Tongue (tissue), 2 donors: ENCODE data around the gene OR6M1. TPM values are rescaled to one million over a fixed set of nuclear protein-coding genes. Genes with fewer than 3 reads are reported as not detected.

Source experiments
- DNase-seq: peaks from one replicate; pipeline ENCODE4 v3.0.0-alpha.2; 2015
- total RNA-seq: library from RNA; depleted of rRNA; stranded (reverse); fragments of >200 nt; gene quantifications from one replicate; pipeline ENCODE4 v1.2.3, GENCODE V29; 2014

Gene OR6M1
- not detected for total RNA-seq

GRCh38 chr11:123806249-123806648, at the start of gene OR6M1:
OR6M1 (minus strand) TSS chr11:123806349; CDS start chr11:123806349, 0 bp downstream.
- DNase-seq, result no peak

DNA sequence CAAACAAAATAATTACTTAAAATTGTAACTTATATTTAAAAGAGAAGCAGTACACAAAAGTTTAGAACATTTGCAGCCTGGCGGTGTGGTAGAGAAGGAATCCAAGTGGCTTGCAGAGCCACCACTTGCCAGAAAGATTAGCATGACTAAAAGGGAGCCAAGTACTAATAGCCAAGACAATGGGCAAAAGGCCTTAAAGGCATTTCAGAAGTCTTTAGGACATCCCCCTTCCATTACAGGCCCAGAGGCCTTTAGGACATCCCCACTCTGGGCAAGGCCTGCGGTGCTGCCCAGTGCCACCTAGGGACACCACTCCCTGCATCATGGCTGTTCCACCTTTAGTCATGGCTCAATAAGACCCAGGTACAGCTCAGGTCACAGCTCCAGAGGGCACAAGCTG, 46.9 kb upstream of the OR6M1 start:
- no peak for DNase-seq

DNA sequence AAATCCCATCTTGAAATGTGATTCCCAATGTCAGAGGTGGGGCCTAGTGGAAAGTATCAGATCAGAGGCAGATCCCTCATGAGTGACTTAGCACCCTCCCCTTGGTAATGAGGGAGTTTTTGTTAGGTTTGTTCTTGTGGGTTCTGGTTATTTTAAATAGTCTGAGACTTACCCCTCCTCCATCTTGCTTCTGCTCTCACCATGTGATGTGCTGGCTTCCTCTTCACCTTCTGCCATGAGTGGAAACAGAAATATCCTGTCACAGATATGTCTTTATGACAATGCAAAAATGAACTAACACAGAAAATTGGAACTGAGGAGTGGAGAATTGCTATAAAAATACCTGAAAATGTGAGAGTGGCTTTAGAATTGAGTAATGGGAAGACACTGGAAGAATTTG, 46.2 kb upstream of the OR6M1 start:
- DNase-seq, result no peak

DNA sequence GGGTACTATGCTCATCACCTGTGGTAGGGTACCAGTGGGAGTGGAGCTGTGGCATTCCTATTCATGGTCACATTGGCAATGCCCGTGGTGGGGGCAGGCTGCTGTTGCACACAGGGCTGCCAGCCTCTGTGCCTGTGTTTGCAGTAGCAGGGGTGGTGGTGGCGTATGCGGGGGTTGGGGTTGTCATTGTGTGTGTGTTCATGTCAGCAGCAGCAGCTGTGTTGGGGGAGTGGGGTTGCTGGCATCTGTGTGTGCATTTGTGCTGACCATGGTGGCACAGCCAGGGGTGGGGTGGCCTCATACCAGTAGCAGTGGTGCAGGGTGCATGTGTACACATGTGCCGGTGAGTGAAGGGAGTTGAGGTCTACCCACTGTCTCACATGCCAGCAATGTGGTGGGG, 45.0 kb upstream of the OR6M1 start:
- DNase-seq, result no peak

GRCh38 chr11:123841174-123841573, 35.0 kb upstream of the OR6M1 start:
- DNase-seq, result no peak

DNA sequence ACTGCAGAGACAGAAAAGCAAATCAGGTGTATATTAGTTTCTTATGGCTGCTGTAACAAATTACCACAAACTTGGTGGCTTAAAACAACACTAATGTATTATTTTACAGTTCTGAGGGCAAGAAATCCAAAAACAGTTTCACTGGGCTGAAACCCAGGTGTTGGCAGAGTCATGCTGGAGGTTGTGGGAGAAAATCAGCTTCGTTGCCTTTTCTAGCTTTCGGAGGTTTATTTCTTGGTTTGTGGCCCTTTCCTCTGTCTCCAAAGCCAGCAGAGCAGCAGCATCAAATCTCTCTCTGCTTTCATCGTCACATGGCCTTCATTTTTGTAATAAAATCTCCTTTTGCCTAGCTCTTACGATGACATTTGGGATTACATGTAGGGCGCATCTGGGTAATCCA, 33.0 kb upstream of the OR6M1 start:
- DNase-seq, result no peak

DNA sequence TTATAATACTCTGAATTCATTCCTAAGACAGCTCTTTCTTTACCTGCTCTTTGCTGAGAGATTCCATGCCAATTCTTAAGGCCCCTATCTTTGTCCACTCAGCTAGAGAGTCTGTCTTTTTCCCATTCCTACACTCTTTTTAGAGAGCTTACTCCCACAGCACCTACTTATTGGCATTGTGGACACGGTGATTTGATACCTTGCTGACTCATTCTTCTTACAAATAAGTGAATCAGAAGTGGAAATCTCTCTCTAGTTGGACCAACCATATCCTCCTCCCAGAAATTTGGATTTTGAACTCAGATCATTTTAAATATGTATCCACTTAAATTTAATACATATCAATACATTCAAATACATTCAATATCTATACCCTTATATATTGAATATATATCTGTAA, 32.5 kb upstream of the OR6M1 start:
- DNase-seq, result no peak

DNA sequence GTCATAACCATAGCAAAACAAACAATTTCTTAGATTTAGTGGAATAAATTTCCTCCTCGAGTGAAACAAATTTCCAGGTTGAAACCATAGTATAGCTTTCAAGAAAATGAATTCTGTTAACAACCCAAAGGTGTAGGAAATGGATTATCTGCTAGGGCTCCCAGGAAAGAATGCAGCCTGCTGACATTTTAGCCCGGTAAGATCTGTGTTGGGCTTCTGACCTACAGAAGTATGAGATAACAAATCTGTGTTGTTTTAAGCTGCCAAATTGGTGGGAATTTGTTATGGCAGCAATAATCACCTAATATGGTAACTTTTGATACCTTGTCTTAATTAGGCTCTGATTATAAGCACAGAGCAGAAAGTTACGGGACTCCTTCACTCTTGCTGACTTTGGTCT, 32.0 kb upstream of the OR6M1 start:
- DNase-seq, result no peak

GRCh38 chr11:123833095-123833494, 26.9 kb upstream of the OR6M1 start:
- DNase-seq, result no peak

GRCh38 chr11:123829745-123830144, 23.6 kb upstream of the OR6M1 start:
- no peak for DNase-seq

DNA sequence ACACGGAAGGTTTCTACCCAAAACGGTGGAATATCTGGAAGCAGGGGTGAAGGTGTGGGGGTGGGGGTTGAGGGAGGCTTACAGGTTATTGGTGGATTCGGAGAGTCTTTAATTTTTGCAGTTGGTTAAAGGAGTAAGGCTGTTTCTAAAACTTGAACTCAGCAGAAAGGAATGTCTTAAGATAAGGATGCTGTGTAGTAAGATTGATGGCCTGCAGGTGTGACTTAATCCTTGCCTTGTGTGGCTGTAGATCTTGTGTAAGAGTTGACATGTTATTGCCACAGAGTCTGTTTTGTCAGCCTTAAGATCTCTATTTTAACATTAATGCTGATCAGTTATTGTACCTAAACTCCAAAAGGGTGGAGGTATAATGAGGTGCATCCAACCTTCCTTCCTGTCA, 16.4 kb upstream of the OR6M1 start:
- DNase-seq, result peak; percentile 47

GRCh38 chr11:123822032-123822431, 15.9 kb upstream of the OR6M1 start:
- DNase-seq, result no peak

- peak; percentile 41 for DNase-seq
Observed at GRCh38 chr11:123815122-123815521, 9.0 kb upstream of the OR6M1 start.

DNA sequence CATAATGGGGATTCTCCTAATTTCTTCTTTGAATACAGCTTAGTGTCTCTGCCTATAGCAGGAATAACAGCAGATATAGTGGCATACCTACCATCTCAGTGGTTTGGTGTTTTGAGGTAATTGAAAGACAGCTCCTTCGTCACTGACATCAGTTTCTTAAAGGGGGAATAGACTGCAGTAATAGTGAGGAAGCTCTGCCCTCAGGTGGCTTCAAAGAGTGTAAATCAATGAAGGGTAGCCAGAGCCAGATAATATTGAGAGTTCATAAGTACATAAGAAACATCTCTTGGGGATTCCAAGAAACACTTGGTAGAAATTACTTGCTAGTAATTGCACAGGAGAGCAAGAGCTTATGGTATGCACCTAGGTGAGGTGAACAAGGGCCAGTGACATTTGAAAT, 4.4 kb downstream of the OR6M1 start:
- no peak for DNase-seq

- DNase-seq, result peak; percentile 91
Observed at GRCh38 chr11:123800036-123800435, 6.1 kb downstream of the OR6M1 start.

GRCh38 chr11:123799438-123799837, 6.7 kb downstream of the OR6M1 start:
- DNase-seq, result peak; percentile 96

DNA sequence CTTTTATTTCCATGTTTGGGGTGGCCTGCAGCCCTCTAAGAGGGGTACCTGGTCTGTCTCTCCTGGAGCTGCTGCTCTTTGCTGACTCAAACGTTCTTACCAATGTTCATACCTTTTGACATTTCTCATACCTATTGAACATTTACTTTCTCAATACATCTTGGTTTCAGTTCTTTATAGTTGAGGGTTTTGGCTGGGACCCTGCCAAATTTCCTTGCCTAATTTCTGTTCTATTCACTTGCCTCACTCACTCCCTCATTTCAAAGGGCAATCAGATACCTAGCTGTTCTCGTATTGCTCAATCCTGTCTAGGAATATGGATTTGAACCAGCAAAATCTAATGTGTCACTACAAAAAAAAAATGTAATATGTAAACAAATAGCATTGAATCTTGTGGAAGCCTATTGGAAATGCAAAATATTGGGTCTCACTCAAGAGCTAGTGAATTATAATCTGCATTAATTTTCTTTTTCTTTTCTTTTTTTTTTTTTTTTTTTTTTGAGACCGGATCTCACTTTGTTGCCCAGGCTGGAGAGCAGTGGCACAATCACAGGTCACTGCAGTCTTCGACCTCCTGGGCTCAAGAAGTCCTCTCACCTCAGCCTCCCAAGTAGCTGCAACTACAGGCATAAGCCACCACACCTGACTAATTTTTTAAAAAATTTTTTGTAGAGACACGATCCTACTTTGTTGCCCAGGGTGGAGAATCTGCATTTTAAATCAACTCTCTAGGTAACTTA, 7.5 kb downstream of the OR6M1 start:
- no peak for DNase-seq

DNA sequence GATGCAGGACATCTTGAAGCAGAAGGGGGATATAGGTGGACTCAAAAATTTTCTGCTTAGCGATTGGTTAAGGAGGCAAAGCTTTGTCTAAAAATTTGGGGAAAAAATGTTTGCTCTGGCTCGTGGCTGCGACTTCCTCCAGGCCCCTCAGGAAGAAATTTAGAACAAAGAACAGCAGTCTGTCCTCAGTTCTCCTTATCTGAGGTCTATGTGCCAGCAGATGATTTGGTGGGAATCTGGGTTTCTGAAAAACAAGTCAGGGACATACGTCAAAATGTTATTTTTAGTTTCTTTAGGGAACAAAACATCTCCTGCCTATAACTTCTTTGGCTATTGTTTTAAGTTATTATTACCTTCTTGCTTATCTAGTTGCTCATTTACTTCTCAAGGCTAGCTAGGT, 8.1 kb downstream of the OR6M1 start:
- DNase-seq, result no peak

- no peak for DNase-seq
Observed at GRCh38 chr11:123797541-123797940, 8.6 kb downstream of the OR6M1 start.

GRCh38 chr11:123797114-123797513, 9.0 kb downstream of the OR6M1 start:
- peak; percentile 50 for DNase-seq

- no peak for DNase-seq
Observed at GRCh38 chr11:123796226-123796625, 9.9 kb downstream of the OR6M1 start.

DNA sequence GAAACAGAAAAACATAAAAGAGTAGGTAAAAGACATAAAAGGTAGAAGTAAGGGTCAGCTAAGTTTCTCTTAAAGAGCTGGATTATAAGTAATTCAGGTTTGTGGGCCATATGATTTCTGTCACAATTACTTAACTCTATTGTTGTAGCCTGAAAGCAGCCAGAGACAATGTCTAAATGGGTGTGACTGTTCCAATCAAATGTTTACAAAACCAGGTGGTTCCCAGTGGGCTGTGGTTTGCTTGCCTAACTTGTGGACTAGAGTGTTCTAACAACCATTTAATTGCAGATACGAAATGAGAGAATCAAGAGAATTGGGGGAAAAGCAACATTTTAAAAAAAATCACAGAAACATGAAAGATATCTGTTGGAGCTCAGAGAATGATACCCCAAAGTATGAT, 22.6 kb downstream of the OR6M1 start:
- no peak for DNase-seq

DNA sequence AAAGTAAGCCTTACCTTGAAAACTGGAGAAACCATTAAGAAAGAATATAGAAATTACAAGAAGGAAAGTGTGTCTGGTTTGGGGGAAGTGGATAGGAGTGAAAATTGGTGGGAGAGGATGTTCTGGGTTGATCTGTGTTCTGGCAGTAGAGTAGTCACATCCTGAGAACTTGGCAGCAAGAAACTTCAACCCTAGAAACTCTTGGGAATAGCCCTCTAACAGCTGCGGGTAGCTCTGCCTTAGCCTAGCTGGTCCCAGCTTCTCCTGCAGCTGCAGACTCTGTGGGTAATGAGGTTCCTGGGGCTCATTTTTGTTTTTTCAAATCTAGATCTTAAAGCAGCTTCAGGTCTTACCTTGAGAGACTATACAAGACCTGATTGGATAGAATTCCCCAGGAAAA, 27.6 kb downstream of the OR6M1 start:
- peak; percentile 70 for DNase-seq

- DNase-seq, result no peak
Observed at GRCh38 chr11:123775715-123776549, 30.2 kb downstream of the OR6M1 start.
